HCEC 1CT (cell line): ENCODE results near the gene GLIS1.

Experiments
- DNase-seq: peaks from one replicate; pipeline ENCODE4 v3.0.0-alpha.2; 2017

GLIS1 gene

GRCh38 chr1:53476579-53476978 lies 262.4 kb downstream of the GLIS1 start:
- DNase-seq, result no peak

- DNase-seq, result no peak
Measured at GRCh38 chr1:53475664-53476063, 263.3 kb downstream of the GLIS1 start.

GRCh38 chr1:53473463-53473862 lies 265.5 kb downstream of the GLIS1 start:
- peak; percentile 13 for DNase-seq

GRCh38 chr1:53471000-53471399 lies 268.0 kb downstream of the GLIS1 start:
- no peak for DNase-seq

- DNase-seq, result peak; percentile 0
Measured at GRCh38 chr1:53470584-53470983, 268.4 kb downstream of the GLIS1 start.

- DNase-seq, result peak; percentile 54
Measured at GRCh38 chr1:53470155-53470554, 268.8 kb downstream of the GLIS1 start.

- DNase-seq, result no peak
Measured at GRCh38 chr1:53469373-53469772, 269.6 kb downstream of the GLIS1 start.

- DNase-seq, result no peak
Measured at GRCh38 chr1:53468374-53468773, 270.6 kb downstream of the GLIS1 start.

- DNase-seq, result no peak
Measured at GRCh38 chr1:53467391-53467790, 271.6 kb downstream of the GLIS1 start.

GRCh38 chr1:53465023-53465957 lies 273.7 kb downstream of the GLIS1 start:
- no peak for DNase-seq

GRCh38 chr1:53463961-53464899 lies 274.7 kb downstream of the GLIS1 start:
- no peak for DNase-seq

GRCh38 chr1:53462769-53463501 lies 276.0 kb downstream of the GLIS1 start:
- no peak for DNase-seq

GRCh38 chr1:53462193-53462592 lies 276.8 kb downstream of the GLIS1 start:
- no peak for DNase-seq

- DNase-seq, result no peak
Measured at GRCh38 chr1:53461323-53462044, 277.5 kb downstream of the GLIS1 start.

GRCh38 chr1:53460666-53461322 lies 278.2 kb downstream of the GLIS1 start:
- DNase-seq, result no peak

- DNase-seq, result no peak
Measured at GRCh38 chr1:53460211-53460634, 278.7 kb downstream of the GLIS1 start.

GRCh38 chr1:53459321-53460175 lies 279.4 kb downstream of the GLIS1 start, which contains the start of gene DMRTB1:
DMRTB1 (plus strand) TSS chr1:53459399; CDS start chr1:53459454, 55 bp downstream.
- DNase-seq, result no peak

- no peak for DNase-seq
Measured at GRCh38 chr1:53458634-53459033, 280.3 kb downstream of the GLIS1 start.
